GM23338 (cell line): ENCODE data around the gene IGF2R.

Source experiments
- CREB1 ChIP-seq: fragments of 250-450 bp; sonication (Bioruptor Pico); IDR thresholded peaks from 2 replicates; pipeline ENCODE4 v1.5.0; 2020; ENCODE audit warnings: low read depth, mild to moderate bottlenecking, moderate library complexity
- EZH2 ChIP-seq: fragments of 200-600 bp; sonication (generic); IDR thresholded peaks from one replicate; pipeline ENCODE4 v1.8.0; 2017; ENCODE audit warnings: antibody characterized with exemption, mild to moderate bottlenecking, low read depth; ENCODE audit not compliant: unreplicated experiment
- EZH2phosphoT487 ChIP-seq: fragments of 200-600 bp; sonication (generic); IDR thresholded peaks from one replicate; pipeline ENCODE4 v1.8.1; 2018; ENCODE audit warnings: antibody characterized with exemption; ENCODE audit not compliant: unreplicated experiment
- POLR2AphosphoS5 ChIP-seq: IDR thresholded peaks from 2 replicates; pipeline ENCODE4 v1.6.1; 2016; ENCODE audit warnings: antibody characterized with exemption, low read depth
- STAT1 ChIP-seq: IDR thresholded peaks from one replicate; pipeline ENCODE4 v1.6.1; 2016; ENCODE audit warnings: antibody characterized with exemption; ENCODE audit not compliant: unreplicated experiment
- ZNF114 ChIP-seq: fragments of 250-450 bp; sonication (Bioruptor Pico); IDR thresholded peaks from 2 replicates; pipeline ENCODE4 v1.5.0; 2020; ENCODE audit warnings: mild to moderate bottlenecking, moderate library complexity
- TF ChIP-seq, protein P1 (sequence below), 2 experiments: fragments of 200-600 bp in 1 of 2; sonication (generic) in 1 of 2; conservative IDR thresholded peaks; 2 replicates each; pipeline versions ENCODE4 v1.5.1 to v1.6.1; 2016 to 2017; ENCODE audit warnings: antibody characterized with exemption in 2 of 2, low read depth in 2 of 2, mild to moderate bottlenecking in 2 of 2, moderate library complexity in 1 of 2
- TF ChIP-seq, protein P2 (sequence below): IDR thresholded peaks from one replicate; pipeline ENCODE4 v1.6.1; 2018; ENCODE audit warnings: antibody characterized with exemption; ENCODE audit not compliant: unreplicated experiment
- TF ChIP-seq, protein P3 (sequence below): IDR thresholded peaks from 2 replicates; pipeline ENCODE4 v1.6.1; 2016; ENCODE audit warnings: antibody characterized with exemption

DNA sequence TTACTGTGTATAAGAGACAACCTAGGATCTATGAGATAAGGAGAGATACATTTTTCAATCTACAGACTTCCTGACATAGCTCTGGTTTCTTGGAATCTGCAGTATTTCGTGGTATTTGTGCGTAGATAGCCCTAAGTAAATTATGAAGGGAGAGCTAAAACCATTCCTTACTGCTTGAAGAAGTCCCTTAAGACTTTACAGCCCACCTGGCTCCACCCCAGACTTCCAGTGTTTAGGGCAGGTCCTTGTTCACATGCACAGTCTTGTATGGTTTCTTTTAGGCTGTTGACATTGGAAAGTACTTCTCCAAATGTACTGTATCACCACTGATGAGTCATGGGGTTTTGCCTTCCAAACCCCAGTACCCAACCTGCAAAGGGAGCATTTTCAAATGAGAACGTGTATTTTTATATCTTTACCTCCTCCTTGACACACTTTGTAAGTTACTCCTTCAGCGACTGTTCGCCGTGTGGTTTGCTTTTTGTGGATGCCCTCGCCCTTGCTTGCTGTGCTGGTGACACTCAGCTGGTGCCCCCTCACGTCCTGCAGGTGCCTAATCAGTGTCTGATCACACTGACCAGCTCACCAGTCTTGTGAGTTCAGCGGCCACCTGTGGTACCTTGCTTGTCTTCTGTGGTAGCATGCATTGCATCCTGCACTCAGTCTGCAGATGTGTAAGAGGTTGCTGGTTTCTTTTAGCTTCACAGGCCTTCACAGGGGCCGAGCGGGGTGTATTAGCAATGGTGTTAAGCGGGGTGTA, 73.3 kb downstream of the IGF2R start:
- TF ChIP-seq, protein P1, sequence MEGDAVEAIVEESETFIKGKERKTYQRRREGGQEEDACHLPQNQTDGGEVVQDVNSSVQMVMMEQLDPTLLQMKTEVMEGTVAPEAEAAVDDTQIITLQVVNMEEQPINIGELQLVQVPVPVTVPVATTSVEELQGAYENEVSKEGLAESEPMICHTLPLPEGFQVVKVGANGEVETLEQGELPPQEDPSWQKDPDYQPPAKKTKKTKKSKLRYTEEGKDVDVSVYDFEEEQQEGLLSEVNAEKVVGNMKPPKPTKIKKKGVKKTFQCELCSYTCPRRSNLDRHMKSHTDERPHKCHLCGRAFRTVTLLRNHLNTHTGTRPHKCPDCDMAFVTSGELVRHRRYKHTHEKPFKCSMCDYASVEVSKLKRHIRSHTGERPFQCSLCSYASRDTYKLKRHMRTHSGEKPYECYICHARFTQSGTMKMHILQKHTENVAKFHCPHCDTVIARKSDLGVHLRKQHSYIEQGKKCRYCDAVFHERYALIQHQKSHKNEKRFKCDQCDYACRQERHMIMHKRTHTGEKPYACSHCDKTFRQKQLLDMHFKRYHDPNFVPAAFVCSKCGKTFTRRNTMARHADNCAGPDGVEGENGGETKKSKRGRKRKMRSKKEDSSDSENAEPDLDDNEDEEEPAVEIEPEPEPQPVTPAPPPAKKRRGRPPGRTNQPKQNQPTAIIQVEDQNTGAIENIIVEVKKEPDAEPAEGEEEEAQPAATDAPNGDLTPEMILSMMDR (conservative IDR thresholded peaks at IDR 0.05; ENCODE audit: low read depth in 2 of 2): no peak
- TF ChIP-seq POLR2AphosphoS5 (no peak), EZH2 (no peak), EZH2phosphoT487 (no peak), CREB1 (CRISPR knock-in tag) (no peak), ZNF114 (CRISPR knock-in tag) (no peak), STAT1 (no peak)
- TF ChIP-seq, protein P2, sequence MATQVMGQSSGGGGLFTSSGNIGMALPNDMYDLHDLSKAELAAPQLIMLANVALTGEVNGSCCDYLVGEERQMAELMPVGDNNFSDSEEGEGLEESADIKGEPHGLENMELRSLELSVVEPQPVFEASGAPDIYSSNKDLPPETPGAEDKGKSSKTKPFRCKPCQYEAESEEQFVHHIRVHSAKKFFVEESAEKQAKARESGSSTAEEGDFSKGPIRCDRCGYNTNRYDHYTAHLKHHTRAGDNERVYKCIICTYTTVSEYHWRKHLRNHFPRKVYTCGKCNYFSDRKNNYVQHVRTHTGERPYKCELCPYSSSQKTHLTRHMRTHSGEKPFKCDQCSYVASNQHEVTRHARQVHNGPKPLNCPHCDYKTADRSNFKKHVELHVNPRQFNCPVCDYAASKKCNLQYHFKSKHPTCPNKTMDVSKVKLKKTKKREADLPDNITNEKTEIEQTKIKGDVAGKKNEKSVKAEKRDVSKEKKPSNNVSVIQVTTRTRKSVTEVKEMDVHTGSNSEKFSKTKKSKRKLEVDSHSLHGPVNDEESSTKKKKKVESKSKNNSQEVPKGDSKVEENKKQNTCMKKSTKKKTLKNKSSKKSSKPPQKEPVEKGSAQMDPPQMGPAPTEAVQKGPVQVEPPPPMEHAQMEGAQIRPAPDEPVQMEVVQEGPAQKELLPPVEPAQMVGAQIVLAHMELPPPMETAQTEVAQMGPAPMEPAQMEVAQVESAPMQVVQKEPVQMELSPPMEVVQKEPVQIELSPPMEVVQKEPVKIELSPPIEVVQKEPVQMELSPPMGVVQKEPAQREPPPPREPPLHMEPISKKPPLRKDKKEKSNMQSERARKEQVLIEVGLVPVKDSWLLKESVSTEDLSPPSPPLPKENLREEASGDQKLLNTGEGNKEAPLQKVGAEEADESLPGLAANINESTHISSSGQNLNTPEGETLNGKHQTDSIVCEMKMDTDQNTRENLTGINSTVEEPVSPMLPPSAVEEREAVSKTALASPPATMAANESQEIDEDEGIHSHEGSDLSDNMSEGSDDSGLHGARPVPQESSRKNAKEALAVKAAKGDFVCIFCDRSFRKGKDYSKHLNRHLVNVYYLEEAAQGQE: no peak
- TF ChIP-seq, protein P3, sequence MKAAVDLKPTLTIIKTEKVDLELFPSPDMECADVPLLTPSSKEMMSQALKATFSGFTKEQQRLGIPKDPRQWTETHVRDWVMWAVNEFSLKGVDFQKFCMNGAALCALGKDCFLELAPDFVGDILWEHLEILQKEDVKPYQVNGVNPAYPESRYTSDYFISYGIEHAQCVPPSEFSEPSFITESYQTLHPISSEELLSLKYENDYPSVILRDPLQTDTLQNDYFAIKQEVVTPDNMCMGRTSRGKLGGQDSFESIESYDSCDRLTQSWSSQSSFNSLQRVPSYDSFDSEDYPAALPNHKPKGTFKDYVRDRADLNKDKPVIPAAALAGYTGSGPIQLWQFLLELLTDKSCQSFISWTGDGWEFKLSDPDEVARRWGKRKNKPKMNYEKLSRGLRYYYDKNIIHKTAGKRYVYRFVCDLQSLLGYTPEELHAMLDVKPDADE: no peak
